GM19463 (cell line): ENCODE data around the gene APOM.

ENCODE experiments used
- ATAC-seq: cut with Tn5 transposase; IDR thresholded peaks from one replicate; pipeline ENCODE4 v1.9.1; 2021; ENCODE audit warnings: mild to moderate bottlenecking, moderate library complexity; ENCODE audit not compliant: unreplicated experiment

Gene APOM

DNA sequence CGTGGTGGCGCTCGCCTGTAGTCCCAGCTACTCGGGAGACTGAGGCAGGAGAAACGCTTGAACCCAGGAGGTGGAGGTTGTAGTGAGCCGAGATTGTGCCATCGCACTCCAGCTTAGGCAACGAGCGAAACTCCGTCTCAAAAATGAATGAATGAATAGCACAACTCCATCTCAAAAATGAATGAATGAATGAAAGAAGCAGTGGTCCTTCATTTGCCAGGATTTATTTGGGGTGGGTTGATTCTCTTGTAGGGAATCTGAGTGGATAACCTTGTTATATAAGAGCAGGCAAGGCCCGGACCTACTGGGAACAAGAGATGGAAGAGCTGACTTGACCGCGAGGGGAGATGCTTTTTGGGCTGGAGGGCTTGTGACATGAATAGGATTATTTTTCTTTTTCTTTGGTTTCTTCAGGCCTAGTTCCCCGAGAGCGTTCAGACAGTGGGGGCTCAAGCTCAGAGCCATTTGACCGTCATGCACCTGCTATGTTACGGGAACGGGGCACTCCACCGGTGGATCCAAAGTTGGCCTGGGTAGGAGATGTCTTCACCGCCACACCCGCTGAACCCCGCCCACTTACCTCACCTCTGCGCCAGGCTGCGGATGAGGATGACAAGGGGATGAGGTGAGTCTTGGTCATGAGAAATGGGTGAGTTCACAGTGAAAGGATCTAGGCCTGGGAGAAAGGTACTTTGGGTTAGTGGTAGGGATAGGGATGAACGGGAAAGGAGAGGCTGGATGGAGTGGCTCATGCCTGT lies 25.3 kb upstream of the APOM start:
- ATAC-seq: no peak

DNA sequence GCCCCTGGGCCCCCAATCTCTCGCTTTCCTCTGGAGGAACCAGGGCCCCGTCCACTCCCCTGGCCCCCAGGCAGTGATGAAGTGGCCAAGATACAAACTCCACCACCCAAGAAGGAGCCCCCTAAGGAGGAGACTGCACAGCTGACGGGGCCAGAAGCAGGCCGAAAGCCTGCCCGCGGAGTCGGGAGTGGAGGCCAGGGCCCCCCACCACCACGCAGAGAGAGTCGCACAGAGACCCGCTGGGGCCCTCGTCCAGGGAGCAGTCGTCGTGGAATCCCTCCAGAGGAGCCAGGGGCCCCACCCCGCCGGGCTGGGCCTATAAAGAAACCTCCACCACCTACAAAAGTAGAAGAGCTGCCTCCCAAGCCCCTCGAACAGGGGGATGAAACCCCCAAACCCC lies 24.5 kb upstream of the APOM start:
- ATAC-seq: no peak

DNA sequence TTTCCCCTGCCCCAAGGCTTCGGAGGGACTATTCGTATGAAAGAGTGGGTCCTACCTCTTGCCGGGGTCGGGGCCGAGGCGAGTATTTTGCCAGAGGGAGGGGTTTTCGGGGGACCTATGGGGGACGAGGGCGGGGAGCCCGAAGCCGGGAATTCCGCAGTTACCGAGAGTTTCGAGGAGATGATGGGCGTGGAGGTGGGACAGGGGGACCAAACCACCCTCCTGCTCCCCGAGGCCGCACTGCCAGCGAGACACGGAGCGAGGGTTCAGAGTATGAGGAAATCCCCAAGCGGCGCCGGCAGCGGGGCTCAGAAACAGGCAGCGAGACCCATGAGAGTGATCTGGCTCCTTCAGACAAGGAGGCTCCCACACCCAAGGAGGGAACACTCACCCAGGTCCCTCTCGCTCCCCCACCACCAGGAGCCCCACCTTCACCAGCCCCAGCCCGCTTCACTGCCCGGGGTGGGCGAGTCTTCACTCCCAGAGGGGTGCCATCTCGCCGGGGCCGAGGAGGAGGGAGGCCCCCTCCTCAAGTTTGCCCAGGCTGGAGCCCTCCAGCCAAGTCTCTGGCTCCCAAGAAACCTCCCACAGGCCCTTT lies 23.9 kb upstream of the APOM start:
- no peak for ATAC-seq

DNA sequence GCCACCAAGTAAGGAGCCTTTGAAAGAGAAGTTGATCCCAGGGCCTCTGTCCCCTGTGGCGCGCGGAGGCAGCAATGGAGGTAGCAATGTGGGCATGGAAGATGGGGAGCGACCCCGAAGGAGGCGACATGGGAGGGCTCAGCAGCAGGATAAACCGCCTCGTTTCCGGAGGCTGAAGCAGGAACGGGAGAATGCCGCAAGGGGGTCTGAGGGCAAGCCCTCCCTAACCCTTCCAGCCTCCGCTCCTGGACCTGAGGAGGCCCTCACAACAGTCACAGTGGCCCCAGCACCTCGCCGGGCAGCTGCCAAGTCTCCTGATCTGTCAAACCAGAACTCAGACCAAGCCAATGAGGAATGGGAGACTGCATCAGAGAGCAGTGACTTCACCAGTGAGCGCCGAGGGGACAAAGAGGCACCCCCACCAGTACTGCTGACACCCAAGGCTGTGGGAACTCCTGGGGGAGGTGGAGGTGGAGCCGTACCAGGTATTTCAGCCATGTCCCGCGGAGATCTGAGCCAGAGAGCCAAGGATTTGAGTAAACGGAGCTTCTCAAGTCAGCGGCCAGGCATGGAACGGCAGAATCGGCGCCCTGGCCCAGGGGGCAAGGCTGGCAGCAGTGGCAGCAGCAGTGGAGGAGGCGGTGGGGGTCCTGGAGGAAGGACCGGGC lies 23.3 kb upstream of the APOM start:
- ATAC-seq: no peak

DNA sequence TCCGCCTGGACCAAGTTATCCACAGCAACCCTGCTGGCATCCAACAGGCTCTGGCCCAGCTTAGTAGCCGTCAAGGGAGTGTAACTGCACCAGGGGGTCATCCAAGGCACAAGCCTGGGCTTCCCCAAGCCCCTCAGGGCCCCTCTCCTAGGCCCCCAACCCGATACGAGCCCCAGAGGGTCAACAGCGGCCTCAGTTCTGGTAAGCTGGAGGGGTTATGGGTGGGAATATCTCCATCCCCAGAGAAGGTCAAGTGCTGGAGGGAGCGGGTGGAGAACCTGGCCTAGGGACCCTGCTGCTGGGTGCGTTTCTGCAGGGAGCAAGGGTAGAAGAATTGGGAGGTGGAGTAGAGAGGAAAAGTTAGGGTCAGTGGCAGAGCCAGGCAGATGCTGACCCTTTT lies 22.2 kb upstream of the APOM start:
- ATAC-seq: no peak

DNA sequence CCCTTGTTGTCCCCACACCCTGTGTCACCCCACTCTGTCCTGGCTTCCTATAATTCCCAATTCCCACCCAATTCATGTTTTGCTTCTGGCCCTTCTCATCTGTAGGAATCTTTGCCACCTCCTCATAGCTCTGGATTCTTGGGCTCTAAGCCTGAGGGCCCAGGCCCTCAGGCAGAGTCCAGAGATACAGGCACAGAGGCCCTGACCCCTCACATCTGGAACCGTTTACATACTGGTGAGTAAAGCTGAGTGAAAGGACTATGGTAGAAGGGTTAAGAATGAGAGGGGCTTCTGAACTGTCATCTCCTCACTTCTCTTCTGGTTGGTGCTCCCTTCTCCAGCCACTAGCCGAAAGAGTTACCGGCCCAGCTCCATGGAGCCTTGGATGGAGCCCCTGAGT lies 21.6 kb upstream of the APOM start:
- ATAC-seq: no peak

DNA sequence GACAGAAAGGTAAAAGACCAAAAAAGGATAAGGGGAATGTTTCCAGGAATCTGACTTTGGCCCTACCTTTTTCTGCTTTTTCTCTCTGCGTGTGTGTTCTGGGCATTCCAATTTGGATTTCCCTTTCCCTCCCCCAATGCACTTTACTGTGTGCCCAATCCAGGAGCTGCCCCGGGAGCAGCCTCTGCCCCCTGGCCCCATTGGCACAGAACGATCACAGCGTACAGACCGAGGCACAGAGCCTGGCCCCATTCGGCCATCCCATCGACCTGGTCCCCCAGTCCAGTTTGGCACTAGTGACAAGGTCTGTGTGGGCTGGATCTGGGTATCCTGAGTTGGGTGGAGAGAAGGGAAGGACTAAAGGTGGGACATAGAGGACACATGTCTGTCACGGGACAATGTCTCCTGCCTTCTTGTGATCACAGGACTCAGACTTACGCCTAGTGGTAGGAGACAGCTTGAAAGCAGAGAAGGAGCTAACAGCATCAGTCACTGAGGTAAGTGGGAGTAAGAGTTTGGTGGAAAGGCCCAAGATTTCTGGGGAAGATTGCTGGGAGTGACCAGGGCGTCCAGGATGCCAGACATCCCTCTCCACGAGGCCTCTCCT lies 20.6 kb upstream of the APOM start:
- ATAC-seq: no peak

DNA sequence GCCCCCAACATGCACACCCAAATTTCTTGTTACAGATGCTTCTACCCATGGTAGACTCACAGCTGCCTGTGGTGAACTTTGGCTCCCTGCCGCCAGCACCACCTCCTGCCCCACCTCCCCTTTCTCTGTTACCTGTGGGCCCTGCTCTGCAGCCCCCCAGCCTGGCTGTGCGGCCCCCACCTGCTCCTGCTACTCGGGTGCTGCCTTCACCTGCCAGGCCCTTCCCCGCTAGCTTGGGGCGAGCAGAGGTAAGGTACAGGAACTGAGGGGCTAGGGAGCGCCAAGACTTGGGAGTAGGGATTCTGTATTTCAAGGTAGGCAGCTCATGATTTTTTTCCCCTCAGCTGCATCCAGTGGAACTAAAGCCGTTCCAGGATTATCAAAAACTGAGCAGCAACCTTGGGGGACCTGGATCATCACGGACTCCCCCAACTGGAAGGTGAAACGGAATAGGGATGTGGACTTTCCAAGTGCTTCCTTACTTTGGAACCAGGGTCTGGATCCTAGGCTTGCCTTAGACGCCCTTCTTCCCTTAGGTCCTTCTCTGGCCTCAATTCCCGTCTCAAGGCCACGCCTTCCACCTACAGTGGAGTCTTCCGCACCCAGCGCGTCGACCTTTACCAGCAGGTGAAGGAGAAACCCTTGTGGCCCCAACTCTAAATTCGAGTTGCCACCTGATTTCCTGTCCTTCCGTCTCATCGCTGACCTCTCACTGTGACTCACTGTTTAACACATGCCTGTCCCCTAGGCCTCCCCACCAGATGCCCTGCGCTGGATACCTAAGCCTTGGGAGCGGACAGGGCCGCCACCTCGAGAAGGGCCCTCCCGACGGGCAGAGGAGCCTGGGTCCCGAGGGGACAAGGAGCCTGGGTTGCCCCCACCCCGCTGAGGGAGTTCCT lies 18.7 kb upstream of the APOM start:
- ATAC-seq: no peak

DNA sequence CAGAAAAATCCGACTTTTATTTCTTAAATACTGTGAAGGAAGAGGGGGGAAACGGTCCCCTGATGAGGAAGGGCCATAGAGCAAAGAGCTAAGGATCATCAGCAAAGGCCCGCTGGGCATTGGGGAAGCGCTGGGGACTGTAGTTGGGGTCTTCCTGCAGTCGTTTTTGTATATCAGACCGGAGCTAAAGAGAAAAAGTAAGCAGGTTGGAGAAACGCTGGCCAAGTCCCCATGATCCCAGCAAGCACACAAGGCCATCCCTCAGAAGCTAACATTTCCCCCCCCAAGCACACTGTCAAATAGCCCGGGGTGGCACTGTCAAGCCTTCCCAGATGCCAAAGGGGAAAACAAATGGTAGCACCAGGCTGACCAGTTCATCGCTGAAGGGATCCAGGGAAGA lies 16.7 kb upstream of the APOM start:
- ATAC-seq: no peak

DNA sequence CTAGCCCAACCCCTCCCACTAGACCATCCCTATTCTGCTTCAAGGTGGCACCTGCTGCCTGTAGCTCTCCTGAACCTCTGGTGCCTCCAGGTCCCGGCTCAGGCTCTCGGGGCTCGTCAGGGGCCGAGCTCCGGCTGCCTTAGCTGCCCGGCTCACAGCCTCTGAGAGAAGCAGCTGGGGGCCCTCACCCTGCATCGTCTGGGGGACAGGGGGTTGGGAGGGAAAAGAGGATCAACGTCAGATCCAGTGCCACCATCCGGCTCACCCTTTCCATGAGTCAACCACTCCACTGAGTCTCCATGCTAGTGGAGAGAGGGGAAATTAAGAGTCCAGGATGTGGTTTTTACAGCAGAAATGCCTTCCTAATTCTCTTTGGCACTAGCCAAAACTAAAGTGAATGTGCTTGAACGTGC lies 16.2 kb upstream of the APOM start:
- no peak for ATAC-seq

DNA sequence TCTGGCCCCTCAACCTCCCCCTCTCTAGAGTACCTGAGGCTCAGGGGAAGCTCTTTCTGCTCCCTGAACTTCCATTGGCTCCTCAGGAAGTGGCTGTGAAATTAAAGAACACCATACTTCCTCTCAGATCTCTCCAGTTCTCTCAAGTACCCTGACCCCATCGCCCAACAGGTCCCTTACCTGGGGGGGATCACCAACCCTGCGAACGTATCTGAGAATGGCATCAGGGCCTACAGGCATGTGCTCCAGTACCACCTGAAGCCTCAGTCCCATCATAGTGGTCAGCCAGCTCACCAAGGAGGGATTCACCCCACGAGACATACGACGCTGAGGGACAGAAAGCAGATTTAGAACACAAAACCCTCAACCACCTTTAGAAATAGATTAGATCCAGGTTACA lies 15.1 kb upstream of the APOM start:
- no peak for ATAC-seq

DNA sequence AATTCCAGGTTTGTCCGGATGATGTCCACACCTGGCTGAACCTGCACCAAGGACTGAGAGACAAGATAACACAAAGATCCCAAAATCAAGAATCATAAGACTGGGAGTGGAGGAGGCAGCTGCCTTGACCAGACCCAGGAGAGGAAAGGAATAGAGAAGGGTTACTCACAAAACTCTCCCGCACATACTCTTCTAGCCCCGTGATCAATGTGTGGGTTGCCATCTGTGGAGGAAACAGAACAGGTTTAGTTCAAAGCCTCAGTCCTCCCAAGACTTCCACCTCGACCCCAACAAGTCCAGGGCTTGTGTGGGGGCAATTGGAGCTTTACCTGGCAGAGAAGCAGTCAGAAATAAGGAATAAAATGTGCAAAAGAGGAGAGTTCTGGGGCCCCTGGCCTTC lies 14.3 kb upstream of the APOM start:
- ATAC-seq: no peak

DNA sequence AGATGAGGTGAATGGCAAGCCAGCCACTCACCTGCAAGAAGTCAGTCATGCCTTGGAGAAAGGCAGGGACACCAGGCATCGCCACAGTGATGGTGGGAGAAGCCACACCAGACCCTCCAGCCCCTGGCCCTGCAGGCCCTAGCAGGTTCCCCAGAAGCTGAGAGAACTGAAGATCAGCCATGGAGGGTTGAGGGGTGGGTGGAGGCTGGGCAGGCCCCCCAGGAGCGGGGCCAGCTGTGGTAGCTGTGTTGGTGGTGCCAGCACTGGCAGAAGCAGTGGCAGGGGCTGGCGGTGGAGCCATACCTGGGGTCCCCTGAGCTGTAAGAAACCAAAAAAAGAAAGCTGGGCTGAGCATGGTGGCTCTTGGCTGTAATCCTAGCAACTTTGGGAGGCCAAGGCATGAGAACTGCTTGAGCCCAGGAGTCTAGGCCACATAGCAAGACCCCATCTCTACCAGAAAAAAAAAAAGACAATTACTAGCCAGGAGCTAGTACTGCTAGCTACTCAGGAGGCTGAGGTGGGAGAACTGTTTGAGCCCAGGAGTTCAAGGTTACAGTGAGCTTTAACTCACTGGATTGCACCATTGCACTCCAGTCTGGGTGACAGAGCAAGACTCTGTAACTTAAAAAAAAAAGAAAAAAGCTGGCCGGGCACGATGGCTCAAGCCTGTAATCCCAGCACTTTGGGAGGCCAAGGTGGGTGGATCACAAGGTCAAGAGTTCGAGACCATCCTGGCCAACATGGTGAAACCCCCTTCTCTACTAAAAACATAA lies 12.7 kb upstream of the APOM start:
- no peak for ATAC-seq

DNA sequence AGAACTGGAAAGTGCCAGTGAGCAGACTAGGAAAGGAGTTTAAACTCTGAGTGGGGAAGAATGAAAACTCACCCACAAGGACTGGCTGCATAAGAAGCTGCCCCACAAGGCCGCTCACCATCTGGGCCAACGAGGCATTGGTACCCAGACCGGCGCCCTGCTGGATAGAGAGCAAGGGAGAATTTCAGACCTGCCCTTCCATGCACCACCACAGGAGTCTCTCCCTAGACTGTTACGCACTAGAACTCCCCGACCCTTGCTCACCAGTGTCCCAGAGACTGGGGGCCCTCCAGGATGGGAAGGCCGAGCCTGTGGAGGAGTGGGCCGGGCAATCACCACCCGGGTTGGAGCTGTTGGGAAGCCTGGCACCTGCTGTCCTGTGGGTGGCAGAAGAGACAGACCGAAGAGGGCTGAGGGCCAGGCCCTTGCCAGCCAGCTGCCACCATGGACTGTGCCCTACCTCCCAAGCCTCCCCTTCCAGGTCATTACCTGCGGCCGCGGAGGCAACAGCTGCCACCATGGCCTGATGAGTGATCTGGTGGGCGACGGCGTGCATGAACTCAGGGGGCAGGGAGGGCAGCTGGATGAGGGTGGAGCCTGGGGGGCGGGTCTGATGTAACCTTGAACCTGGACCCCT lies 11.8 kb upstream of the APOM start:
- ATAC-seq: no peak

DNA sequence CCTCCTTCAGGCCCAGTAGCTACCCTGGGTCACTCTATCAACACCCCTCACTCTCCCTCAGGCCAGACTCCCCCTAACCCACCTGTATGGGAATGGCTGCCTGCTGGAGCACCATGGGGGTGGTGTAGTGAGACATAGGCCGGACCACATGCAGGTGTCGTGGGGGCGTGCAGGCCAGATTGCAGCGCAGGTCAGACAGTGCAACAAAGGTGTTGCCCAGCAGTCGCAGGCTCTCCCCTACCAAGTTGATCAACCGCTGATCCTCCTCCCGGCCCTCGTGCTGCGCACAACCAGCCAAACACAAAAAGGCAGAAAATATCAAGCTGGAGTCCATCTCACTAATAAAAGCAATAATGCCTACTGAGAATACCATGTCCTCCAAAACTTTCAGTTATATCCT lies 10.4 kb upstream of the APOM start:
- no peak for ATAC-seq

DNA sequence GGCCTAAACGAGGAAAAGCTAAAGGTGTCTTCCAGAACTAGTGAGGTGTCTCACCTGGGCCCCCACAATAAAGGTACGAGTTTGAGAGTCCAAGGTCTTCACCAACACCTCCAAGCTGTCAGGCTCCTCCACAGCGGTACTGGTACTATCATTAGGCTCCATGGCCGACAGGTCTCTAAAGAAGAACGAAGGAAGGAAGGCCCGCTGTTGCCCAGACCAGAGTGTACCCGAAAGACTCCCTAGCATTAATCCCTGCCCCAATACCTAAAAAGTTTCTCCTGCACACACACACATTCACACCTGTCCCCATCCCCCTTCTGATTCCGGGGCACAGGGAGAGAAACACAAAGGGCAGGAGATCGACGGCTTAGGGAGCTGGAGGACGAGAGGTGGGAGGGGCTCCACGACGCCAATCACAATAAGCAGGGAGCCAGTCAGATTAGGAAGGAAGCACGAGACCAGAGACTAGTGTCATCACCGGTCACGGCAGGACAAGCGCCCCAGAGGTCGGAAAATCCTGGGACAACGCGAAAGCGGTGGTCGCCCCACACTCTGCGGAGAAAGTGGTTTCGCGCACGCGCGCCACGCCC lies 4.0 kb upstream of the APOM start:
- peak; percentile 28 for ATAC-seq

DNA sequence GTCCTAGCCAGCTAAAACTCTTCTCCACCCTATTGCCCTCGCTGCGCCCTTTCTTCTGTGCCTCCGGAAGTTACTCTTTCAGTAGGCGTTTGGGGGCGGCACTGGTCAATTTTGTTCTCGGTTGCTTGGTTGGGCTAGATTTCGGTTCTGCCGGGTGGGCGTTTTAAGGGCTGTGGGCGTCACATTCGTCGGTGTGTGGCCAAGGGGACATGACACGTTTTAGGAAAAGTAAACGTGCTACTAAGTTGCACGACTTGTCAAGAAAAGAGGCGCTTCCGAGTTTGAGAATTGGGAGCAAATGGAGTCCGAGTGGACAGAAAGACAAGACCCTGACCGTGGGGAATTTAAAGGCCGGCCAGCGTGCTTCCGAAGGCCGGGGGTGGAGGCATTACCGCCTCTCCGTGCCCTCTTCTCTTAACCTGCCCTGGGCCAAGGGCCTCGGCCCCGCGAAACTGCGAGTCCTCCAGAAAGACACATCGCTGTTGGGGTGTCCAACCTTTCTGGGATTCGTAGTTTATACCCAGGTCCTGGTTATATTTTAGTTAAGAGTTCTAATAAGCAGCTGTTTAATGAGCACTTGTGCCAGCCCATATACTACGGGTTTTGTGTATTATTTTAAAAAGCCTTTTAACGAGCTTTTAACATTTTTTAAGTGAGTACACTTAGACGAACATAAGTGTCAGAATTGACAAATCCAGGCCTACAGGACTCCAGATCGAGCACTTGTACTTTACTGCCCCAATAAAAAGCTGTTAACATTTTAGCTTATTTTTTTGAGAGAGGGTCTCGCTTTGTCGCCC lies 2.6 kb upstream of the APOM start:
- ATAC-seq: peak; percentile 60

DNA sequence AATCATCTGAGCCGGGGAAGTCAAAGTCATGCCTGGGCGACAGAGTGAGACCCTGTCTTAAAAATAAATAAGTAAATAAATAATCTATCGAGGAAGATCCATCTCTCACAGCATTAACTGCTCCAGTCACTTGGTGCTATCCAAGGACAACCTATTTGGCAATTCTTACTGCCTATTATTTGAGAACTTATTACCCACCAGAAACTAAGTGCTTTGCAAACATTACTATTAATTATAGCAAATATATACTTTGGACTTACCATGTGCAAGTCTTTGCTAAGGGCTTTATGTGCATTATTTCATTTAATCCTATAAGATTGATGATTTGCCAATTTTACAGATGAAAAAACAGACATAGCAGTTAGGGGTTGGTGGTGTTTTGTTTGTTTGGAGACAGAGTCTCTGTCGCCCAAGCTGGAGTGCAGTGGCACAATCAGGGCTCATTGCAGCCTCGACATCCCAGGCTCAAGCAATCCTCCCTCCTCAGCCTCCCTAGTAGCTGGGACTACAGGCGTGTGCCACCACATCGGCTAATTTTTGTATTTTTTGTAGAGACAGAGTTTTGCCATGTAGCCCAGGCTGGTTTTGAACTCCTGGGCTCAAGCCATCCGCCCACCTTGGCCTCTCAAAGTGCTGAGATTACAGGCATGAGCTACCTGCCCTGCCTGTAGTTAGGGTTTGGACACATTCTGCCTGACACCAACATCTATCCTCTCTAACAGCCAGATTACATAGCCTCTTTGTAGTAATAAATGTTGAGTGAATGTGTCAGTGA lies 933 bp upstream of the APOM start:
- ATAC-seq: no peak
